GM19239 (cell line): ENCODE results near the gene NOX5.

Experiments used
- DNase-seq: peaks from one replicate; pipeline ENCODE4 v3.0.0; 2011; ENCODE audit warnings: low spot score; ENCODE audit not compliant: insufficient read length
- FAIRE-seq: peaks from 2 replicates; lab custom pipeline; 2011; peaks lifted over from hg19 to GRCh38; lab: Jason Lieb, UNC

Gene NOX5

GRCh38 chr15:68990992-68991500 is 23.4 kb upstream of the NOX5 start:
- FAIRE-seq (no peak), DNase-seq (no peak)

- DNase-seq: no peak
- no peak for FAIRE-seq
These were observed 22.8 kb upstream of the NOX5 start for GRCh38 chr15:68991723-68992122.

GRCh38 chr15:68992696-68993095 is 21.8 kb upstream of the NOX5 start:
- no peak for FAIRE-seq

GRCh38 chr15:68993276-68993675 is 21.2 kb upstream of the NOX5 start:
- FAIRE-seq (no peak), DNase-seq (no peak)

More at GRCh38 chr15:68992696-68993095, 21.8 kb upstream of the NOX5 start:
- no peak for DNase-seq

- FAIRE-seq: no peak
- no peak for DNase-seq
These were observed 20.3 kb upstream of the NOX5 start for GRCh38 chr15:68994149-68994548.

GRCh38 chr15:68994981-68995761 is 19.3 kb upstream of the NOX5 start:
- DNase-seq: no peak
- no peak for FAIRE-seq

GRCh38 chr15:68997050-68997449 is 17.4 kb upstream of the NOX5 start:
- FAIRE-seq (no peak), DNase-seq (no peak)

GRCh38 chr15:68997930-68998777 is 16.3 kb upstream of the NOX5 start:
- no peak for DNase-seq
- no peak for FAIRE-seq

- DNase-seq (no peak), FAIRE-seq (no peak)
These were observed 15.4 kb upstream of the NOX5 start for GRCh38 chr15:68999091-68999490.

- no peak for DNase-seq
- FAIRE-seq: no peak
These were observed 14.4 kb upstream of the NOX5 start for GRCh38 chr15:69000091-69000490.

GRCh38 chr15:69000725-69001503 is 13.6 kb upstream of the NOX5 start:
- DNase-seq (no peak), FAIRE-seq (no peak)

- no peak for FAIRE-seq
- no peak for DNase-seq
These were observed 11.7 kb upstream of the NOX5 start for GRCh38 chr15:69002783-69003182.

GRCh38 chr15:69004011-69004410 is 10.5 kb upstream of the NOX5 start:
- DNase-seq (no peak), FAIRE-seq (no peak)

- no peak for FAIRE-seq
- no peak for DNase-seq
These were observed 6.4 kb upstream of the NOX5 start for GRCh38 chr15:69008056-69008455.

GRCh38 chr15:69009341-69009740 is 5.2 kb upstream of the NOX5 start:
- no peak for DNase-seq
- no peak for FAIRE-seq

- DNase-seq: no peak
These were observed 2.9 kb upstream of the NOX5 start for GRCh38 chr15:69011641-69012040.

GRCh38 chr15:69012761-69013364 is 1.6 kb upstream of the NOX5 start:
- FAIRE-seq: no peak
- DNase-seq: no peak

More at GRCh38 chr15:69011641-69012040, 2.9 kb upstream of the NOX5 start:
- FAIRE-seq: no peak

GRCh38 chr15:69013726-69014406 is 629 bp upstream of the NOX5 start:
- DNase-seq (no peak), FAIRE-seq (no peak)

- DNase-seq (no peak), FAIRE-seq (no peak)
These were observed 1.1 kb downstream of the NOX5 start for GRCh38 chr15:69015591-69015990.
